PC-3 (cell line): ENCODE results near the gene ENTPD2. TPM values are rescaled to one million over a fixed set of nuclear protein-coding genes. Genes with fewer than 3 reads are reported as not detected.

ENCODE experiments used
- ATAC-seq: fragments of 200-7000 bp; cut with Tn5 transposase; 2 replicates; pipeline ENCODE4 v1.9.1; 2020; ENCODE audit warnings: mild to moderate bottlenecking, moderate library complexity
- BruUV-seq: library from RNA; stranded (reverse); fragments of 400-500 nt; replicated peaks from 2 replicates; lab custom pipeline; 2021; lab: Mats Ljungman, UMichigan
- CTCF ChIA-PET: fragments of 300-600 bp; sonication (Branson Sonifier 250); formaldehyde crosslinking; loops from one replicate; lab custom pipeline; 2022; ENCODE audit warnings: antibody characterized with exemption; lab: Charles Lee
- POLR2A ChIA-PET: fragments of 300-600 bp; sonication (Branson Sonifier 250); formaldehyde crosslinking; loops from one replicate; lab custom pipeline; 2022; ENCODE audit warnings: antibody characterized with exemption; ENCODE audit not compliant: unreplicated experiment; lab: Charles Lee
- DNase-seq: peaks from one replicate; pipeline ENCODE4 v3.0.0-alpha.2; 2015
- H2AFZ ChIP-seq: fragments of 300-600 bp; sonication (generic); 2 replicates; pipeline ENCODE4 v1.6.0; 2016; ENCODE audit warnings: antibody characterized with exemption, low read length
- H3F3A ChIP-seq: fragments of 300-600 bp; sonication (generic); one replicate; pipeline ENCODE4 v1.6.0; 2017; ENCODE audit warnings: antibody characterized with exemption, low read length, control low read depth, mild to moderate bottlenecking; ENCODE audit not compliant: unreplicated experiment
- H3K27ac ChIP-seq: fragments of 300-600 bp; sonication (generic); 2 replicates; pipeline ENCODE4 v1.5.1; 2016; ENCODE audit warnings: mild to moderate bottlenecking, low read length
- H3K27me3 ChIP-seq: fragments of 300-600 bp; sonication (generic); 2 replicates; pipeline ENCODE4 v1.6.1; 2016; ENCODE audit warnings: low read length, mixed read lengths
- H3K36me3 ChIP-seq: fragments of 300-600 bp; sonication (generic); 2 replicates; pipeline ENCODE4 v1.6.1; 2016; ENCODE audit warnings: low read depth, mixed run types, low read length, mixed read lengths
- H3K4me1 ChIP-seq: fragments of 300-600 bp; sonication (generic); 2 replicates; pipeline ENCODE4 v1.5.1; 2016; ENCODE audit warnings: low read length; ENCODE audit not compliant: insufficient read depth
- H3K4me2 ChIP-seq: fragments of 300-600 bp; sonication (generic); 2 replicates; pipeline ENCODE4 v1.6.0; 2016; ENCODE audit warnings: low read length
- H3K4me3 ChIP-seq: fragments of 300-600 bp; sonication (generic); 2 replicates; pipeline ENCODE4 v1.5.1; 2016; ENCODE audit warnings: mild to moderate bottlenecking, low read length, mixed read lengths
- H3K79me2 ChIP-seq: fragments of 300-600 bp; sonication (generic); 2 replicates; pipeline ENCODE4 v1.6.1; 2017; ENCODE audit warnings: low read length, mixed read lengths
- H3K9ac ChIP-seq: fragments of 300-600 bp; sonication (generic); 2 replicates; pipeline ENCODE4 v1.6.0; 2016; ENCODE audit warnings: mild to moderate bottlenecking, low read length
- H3K9me2 ChIP-seq: fragments of 300-600 bp; sonication (generic); replicated peaks from 2 replicates; pipeline ENCODE4 v1.6.1; 2016; ENCODE audit warnings: mixed run types, low read length, mixed read lengths
- H3K9me3 ChIP-seq: fragments of 300-600 bp; sonication (generic); 2 replicates; pipeline ENCODE4 v1.6.1; 2016; ENCODE audit warnings: low read length, mixed read lengths
- H4K20me1 ChIP-seq: fragments of 300-600 bp; sonication (generic); 2 replicates; pipeline ENCODE4 v1.6.1; 2016; ENCODE audit warnings: low read length, mixed read lengths
- EZH2 ChIP-seq: fragments of 300-600 bp; sonication (generic); IDR thresholded peaks from one replicate; pipeline ENCODE4 v1.6.1; 2017; ENCODE audit warnings: antibody characterized with exemption, mild to moderate bottlenecking, low read length; ENCODE audit not compliant: unreplicated experiment
- EZH2phosphoT487 ChIP-seq: fragments of 300-600 bp; sonication (generic); IDR thresholded peaks from 2 replicates; pipeline ENCODE4 v1.6.1; 2018; ENCODE audit warnings: mild to moderate bottlenecking, antibody characterized with exemption, low read length, borderline replicate concordance
- intact Hi-C: fragments of 100-400 bp; cut with micrococcal nuclease; formaldehyde crosslinking; loops from 2 replicates; pipeline ENCODE4 v1.9.0; 2023
- total RNA-seq: library from RNA; depleted of rRNA; stranded (reverse); fragments of >200 nt; gene quantifications from 2 replicates; pipeline ENCODE4 v1.2.3, GENCODE V29; 2014
- TF ChIP-seq, protein P1 (sequence below): fragments of 300-600 bp; sonication (generic); conservative IDR thresholded peaks from 2 replicates; pipeline ENCODE4 v1.5.1; 2017; ENCODE audit warnings: antibody characterized with exemption, low read depth, mild to moderate bottlenecking, low read length

The ENTPD2 gene
- total RNA-seq, 1 experiment from 2014 or later: 1.3 TPM

DNA sequence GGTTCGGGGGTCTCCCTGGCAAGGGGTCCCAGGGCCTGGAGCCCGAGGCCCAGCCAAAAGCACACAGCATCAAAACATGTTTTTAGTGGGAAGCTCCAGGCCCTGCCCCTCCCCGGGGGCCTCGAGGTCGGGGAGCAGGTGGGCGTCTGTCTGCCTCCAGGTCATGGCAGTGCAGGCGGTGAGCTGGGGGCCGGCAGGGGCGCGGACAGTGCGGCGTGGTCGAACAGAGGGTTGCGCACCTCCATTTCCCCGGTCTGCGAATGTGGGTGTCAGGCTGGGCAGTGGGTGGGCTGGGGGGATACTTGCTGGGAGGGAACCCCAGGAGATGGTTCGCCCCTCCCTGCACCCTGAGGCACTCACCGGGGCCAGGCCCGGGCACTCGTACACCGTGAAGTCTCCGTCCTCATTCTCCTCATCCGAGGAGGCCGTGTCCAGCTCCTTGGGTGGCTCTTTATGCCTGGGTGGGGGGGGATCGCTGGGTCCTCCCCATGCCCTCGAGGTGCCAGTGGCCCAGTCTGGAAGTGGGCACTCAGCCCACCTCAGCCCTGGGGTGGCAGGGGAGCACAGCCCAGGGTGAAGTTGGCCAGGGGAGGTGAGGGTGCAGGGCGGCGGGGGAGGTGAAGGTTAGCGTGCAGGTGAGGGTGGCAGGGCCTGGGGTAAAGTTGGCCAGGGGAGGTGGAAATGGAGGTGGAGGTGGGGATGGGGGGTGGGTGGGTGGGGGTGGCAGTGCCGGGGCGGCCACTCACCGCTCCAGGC lies 14.1 kb downstream of the ENTPD2 start:
- Histone ChIP-seq H3K79me2 (peaks cover 17% of the 10 kb centered on the region), H4K20me1 (peaks cover 7% of the 10 kb centered on the region; the same call in 1 of the 2 replicates), H3K36me3 (no peaks in the 10 kb centered on the region), H3K9me2 (no peaks in the 10 kb centered on the region), H3K9ac (no peak overlapping the region), H3K4me2 (no peak overlapping the region), H3K27ac (no peak overlapping the region), H3K9me3 (no peaks in the 10 kb centered on the region), H2AFZ (no peak overlapping the region), H3K4me3 (no peak overlapping the region), H3F3A (no peaks in the 10 kb centered on the region), H3K27me3 (no peaks in the 10 kb centered on the region), H3K4me1 (peaks cover 13% of the 10 kb centered on the region)
- ChIA-PET CTCF (no interaction called here), POLR2A (no interaction called here)
- ATAC-seq: no peak
- BruUV-seq: no TSS peak
- no peak for DNase-seq
- TF ChIP-seq, protein P1, sequence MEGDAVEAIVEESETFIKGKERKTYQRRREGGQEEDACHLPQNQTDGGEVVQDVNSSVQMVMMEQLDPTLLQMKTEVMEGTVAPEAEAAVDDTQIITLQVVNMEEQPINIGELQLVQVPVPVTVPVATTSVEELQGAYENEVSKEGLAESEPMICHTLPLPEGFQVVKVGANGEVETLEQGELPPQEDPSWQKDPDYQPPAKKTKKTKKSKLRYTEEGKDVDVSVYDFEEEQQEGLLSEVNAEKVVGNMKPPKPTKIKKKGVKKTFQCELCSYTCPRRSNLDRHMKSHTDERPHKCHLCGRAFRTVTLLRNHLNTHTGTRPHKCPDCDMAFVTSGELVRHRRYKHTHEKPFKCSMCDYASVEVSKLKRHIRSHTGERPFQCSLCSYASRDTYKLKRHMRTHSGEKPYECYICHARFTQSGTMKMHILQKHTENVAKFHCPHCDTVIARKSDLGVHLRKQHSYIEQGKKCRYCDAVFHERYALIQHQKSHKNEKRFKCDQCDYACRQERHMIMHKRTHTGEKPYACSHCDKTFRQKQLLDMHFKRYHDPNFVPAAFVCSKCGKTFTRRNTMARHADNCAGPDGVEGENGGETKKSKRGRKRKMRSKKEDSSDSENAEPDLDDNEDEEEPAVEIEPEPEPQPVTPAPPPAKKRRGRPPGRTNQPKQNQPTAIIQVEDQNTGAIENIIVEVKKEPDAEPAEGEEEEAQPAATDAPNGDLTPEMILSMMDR: no peak
- TF ChIP-seq EZH2 (no peak), EZH2phosphoT487 (no peak)
- intact Hi-C loops: loop anchor here (5.0 kb wide), 1 partner anchor 252 kb away; no protein-coding TSS in a partner anchor

DNA sequence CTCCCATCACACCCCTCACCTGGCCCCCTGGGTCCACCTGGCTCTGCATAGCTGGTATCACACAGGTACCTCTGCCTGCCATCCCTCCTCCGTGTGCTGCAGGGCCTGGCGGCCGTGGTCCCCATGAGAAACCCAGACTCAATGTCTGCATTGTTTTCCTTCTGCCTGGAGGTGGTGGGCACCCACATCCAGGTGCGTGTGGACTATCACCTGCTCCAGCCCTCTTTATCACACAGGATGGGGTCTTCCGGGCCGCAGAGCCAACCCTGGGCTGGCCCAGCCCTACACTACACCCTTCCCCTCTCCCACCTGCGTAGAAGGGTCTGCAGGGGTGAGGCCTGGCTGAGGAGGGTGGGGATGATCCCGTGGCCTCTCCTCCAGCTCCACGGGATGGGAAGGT lies 14.9 kb downstream of the ENTPD2 start:
- ATAC-seq: no peak
- Histone ChIP-seq H3K27ac (no peak overlapping the region), H3K36me3 (no peaks in the 10 kb centered on the region), H4K20me1 (peaks cover 3% of the 10 kb centered on the region; the same call in 1 of the 2 replicates), H3K4me2 (no peak overlapping the region), H3K27me3 (no peaks in the 10 kb centered on the region), H3K79me2 (peaks cover 8% of the 10 kb centered on the region), H3K4me3 (no peak overlapping the region), H3K9me3 (no peaks in the 10 kb centered on the region), H3K9me2 (no peaks in the 10 kb centered on the region), H2AFZ (no peak overlapping the region), H3K9ac (no peak overlapping the region), H3K4me1 (peaks cover 9% of the 10 kb centered on the region), H3F3A (no peaks in the 10 kb centered on the region)
- intact Hi-C loops: loop anchor here (5.0 kb wide), 1 partner anchor 252 kb away; no protein-coding TSS in a partner anchor
- no peak for DNase-seq
- no TSS peak for BruUV-seq
- TF ChIP-seq, protein P1: no peak
- ChIA-PET POLR2A (no interaction called here), CTCF (no interaction called here)

DNA sequence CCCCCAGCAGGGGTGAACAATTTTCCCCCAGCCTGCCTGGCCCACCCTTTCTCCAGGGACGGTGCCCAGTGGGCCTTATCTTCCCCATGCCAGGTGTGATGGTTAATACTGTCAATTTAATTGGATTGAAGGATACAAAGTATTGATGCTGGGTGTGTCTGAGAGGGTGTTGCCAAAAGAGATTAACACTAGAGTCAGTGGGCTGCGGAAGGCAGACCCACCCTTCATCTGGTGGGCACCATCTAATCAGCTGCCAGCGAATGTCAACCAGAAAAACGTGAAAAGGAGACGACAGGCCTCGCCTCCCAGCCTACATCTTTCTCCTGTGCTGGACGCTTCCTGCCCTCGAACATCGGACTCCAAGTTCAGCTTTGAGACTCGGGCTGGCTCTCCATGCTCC lies 16.4 kb downstream of the ENTPD2 start:
- TF ChIP-seq EZH2 (no peak), EZH2phosphoT487 (no peak)
- TF ChIP-seq, protein P1: no peak
- Histone ChIP-seq H2AFZ (no peak overlapping the region), H3K79me2 (no peaks in the 10 kb centered on the region), H3K4me3 (no peak overlapping the region), H3K27ac (no peak overlapping the region), H3K27me3 (no peaks in the 10 kb centered on the region), H3K9me3 (no peaks in the 10 kb centered on the region), H3K4me2 (no peak overlapping the region), H3K9me2 (no peaks in the 10 kb centered on the region), H4K20me1 (no peaks in the 10 kb centered on the region), H3K36me3 (no peaks in the 10 kb centered on the region), H3K4me1 (peaks cover 8% of the 10 kb centered on the region), H3K9ac (no peak overlapping the region), H3F3A (no peaks in the 10 kb centered on the region)
- ATAC-seq (no peak), DNase-seq (no peak)
- intact Hi-C loops: loop anchor here (5.0 kb wide), 1 partner anchor 250 kb away; no protein-coding TSS in a partner anchor
- CTCF ChIA-PET: no interaction called here
- POLR2A ChIA-PET: no interaction called here
- no TSS peak for BruUV-seq
